GM18511 (cell line): ENCODE measurements around the gene EXOSC7.

Source experiments
- ATAC-seq: cut with Tn5 transposase; IDR thresholded peaks from one replicate; pipeline ENCODE4 v1.9.1; 2021; ENCODE audit warnings: mild to moderate bottlenecking, moderate library complexity; ENCODE audit not compliant: unreplicated experiment

Gene EXOSC7

GRCh38 chr3:44992555-44993470 lies 16.8 kb downstream of the EXOSC7 start:
- no peak for ATAC-seq

DNA sequence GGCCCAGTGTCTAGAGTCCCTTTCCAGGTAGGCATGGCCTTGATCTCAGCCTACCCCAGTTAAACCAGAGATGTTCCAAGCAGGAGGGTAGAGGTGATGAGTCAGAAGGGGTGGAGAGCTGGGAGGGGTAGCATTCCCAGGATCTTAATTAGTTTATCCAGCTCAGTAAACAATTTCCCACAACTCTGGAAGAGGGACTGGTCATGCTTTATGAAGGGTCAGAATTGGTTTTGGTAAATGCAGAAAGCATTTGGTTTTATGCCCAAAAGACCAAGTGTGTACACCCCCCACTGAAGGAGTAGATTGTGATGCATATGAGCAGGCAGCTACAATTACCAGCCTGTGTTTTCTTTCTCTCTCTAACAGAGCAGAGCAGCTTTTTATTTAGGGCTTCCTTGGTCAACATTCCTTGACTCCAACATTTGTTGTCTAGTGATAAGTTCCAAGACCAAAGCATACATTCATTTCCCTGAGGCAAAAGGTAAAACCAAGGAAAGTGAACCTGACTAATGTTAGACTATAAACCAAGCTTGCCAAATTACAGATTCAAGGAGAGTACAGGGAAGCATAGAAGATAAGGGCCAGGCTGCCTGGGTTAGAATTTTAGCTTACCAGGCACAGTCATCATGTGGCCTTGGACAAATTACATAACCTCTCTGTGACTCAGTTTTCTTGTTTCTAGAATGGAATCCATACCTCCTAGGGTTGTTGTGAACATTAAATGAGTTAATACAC lies 17.6 kb downstream of the EXOSC7 start:
- ATAC-seq = no peak

DNA sequence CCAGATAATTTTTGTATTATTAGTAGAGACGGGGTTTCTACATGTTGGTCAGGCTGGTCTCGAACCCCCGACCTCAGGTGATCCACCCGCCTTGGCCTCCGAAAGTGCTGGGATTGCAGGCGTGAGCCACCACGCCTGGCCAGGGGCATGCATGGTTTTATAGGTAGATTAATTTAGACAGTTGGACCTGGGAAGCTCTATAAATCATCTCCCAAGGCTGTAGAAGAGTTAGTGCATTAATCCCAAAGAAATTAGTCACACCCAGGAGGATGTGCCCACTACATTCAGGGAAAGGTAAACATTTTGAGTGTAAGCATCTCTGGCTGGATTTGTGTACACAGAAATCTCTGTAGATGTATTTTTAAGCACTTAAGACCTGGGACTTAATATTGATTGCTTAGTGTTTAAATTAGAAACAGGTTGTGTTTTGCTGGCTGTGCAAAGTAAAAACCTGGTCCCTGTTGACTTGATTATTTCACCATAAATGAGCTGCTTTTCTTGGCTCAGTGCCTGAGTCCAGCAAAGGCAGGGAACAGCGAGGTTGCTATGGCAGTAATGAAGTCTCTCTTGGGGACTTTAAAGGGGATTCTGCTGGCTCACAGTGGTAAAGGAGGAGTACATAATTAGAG lies 19.2 kb downstream of the EXOSC7 start:
- ATAC-seq = no peak

- ATAC-seq = peak; percentile 71
Measured at GRCh38 chr3:44996556-44996969, 20.5 kb downstream of the EXOSC7 start.

GRCh38 chr3:44999782-45000181 lies 23.7 kb downstream of the EXOSC7 start:
- ATAC-seq = no peak

- ATAC-seq = no peak
Measured at GRCh38 chr3:45000823-45001222, 24.8 kb downstream of the EXOSC7 start.

DNA sequence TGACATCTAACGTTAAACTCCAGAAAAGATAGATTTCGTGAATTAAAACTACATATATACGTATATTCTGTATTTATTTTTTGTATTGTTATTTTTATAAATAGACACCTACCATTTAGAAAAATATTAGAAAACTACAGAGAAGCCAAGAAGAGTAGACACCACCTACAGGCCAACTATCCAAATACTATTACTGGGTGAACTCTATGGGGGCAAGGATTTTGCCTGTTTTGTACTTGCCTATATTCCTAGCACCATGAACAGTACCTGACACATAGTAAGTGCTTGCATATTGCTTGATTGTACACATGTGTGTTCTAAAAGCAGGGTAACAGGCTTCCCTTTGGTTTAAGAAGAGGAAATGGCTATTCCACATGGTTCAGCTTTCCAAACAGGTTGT lies 25.7 kb downstream of the EXOSC7 start:
- no peak for ATAC-seq

GRCh38 chr3:45002139-45002660 lies 26.2 kb downstream of the EXOSC7 start:
- no peak for ATAC-seq

- ATAC-seq = no peak
Measured at GRCh38 chr3:45002720-45003119, 26.7 kb downstream of the EXOSC7 start.

GRCh38 chr3:45003406-45003805 lies 27.4 kb downstream of the EXOSC7 start:
- no peak for ATAC-seq

- no peak for ATAC-seq
Measured at GRCh38 chr3:45003859-45004258, 27.8 kb downstream of the EXOSC7 start.

DNA sequence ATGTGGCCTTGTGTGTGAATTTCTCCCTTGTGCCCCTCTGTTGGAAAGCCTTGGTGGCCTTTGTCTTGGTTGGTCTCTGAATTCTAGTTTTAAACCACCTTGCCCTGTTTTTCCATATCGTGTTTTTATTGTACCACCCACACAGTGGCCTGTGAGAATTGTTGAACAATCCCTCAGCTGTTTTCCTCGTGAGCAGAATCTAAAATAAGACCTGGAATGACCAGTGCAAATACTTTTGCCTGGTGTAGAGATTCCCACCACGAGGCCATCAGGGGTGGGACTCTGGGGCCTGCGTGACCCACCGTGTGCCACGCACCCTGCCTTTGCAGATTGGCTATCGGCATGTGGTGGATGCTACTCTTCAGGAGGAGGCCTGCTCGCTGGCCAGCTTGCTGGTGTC lies 31.0 kb downstream of the EXOSC7 start:
- ATAC-seq = no peak

GRCh38 chr3:45008117-45008516 lies 32.1 kb downstream of the EXOSC7 start:
- no peak for ATAC-seq

DNA sequence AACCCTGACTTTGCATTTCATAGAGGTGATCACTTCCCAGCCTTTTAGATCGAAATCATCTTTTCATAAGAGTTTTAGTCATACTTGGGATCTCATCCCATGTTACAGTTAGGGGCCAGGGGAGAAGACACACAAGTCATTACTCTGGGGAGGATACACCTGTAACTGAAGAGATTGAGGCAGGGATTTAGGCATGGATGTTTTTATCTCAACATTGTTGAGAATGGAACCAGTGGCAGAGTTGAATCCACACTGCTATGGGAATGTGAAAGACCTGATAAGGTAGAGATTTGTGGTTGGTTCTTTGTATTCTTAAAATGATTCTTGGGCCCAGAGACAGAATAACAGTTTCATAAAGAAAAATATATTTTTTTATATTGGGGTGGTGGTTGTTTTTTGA lies 33.8 kb downstream of the EXOSC7 start:
- no peak for ATAC-seq

- no peak for ATAC-seq
Measured at GRCh38 chr3:45010811-45011333, 34.8 kb downstream of the EXOSC7 start.

DNA sequence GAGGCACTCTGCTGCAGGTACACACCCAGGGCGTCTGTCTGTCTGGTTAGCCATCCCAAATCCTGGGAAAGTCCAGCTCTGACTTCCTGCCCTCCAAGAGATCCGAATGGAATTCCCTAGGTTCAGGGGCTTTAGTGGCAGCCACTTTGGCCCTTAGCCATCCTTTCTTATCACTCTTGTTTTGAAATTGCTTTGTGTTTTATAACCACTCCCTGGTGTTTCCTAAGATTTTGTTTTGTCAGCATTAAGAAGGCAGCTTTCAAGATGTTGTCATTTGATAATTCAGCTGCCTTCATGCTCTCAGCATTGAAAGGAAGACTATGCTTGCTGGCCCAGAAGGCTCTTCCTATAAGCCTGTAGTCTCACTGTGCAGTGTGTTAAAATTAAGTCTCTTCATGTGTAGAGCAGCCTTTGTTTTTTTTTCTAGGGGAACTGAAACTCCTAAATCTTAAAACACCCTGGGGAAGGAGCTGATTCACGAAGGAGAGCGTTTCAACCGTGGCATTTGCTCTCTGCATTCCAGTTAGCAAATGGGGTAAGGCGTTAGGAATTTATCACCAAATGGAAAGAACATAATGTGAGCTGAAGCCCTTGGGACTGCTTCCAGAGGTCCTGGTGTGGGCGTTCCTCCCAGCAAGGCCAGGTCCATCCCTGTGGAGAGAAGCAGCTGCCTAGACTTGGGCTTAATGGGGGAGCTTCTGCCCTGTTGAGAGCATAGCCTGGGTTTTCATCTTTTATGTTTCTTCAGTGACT lies 35.9 kb downstream of the EXOSC7 start:
- ATAC-seq = peak; percentile 62

DNA sequence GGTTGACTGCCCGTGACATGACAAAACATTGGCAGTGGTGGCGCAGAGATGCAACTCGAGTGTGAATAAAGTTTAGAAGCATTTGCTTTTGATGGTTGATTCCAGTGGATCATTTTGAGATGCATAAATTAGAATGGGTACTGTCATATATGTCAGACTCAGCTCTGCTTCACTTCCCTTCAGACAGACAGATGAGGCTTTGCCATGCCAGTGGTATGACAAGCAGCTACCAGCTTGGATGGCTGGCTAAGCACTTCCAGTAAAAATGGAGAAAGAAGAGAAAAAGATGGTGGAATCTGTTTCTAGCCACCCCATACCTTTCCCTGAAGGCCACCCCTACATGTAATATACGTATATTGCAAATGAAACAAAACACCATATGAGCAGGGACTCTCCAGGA lies 36.5 kb downstream of the EXOSC7 start:
- no peak for ATAC-seq

DNA sequence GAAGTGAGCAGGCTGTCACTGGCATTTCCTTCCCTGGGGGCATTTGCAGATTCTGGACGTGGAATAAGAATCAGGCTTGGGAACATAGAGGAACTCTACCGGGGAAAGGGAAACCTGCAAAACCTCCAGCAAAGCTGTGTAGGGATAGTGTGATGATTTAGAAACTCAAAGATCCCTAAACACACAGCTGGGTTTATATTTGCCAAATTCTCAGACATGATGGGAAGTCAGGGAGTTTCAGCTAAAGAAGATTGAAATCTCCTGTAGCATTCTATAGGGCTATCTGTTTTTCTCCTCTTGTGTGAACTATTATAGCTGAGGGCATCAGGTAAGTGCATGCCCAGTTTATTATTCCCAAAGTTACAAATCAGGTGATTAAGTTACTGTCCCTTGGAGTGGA lies 40.9 kb downstream of the EXOSC7 start:
- no peak for ATAC-seq

DNA sequence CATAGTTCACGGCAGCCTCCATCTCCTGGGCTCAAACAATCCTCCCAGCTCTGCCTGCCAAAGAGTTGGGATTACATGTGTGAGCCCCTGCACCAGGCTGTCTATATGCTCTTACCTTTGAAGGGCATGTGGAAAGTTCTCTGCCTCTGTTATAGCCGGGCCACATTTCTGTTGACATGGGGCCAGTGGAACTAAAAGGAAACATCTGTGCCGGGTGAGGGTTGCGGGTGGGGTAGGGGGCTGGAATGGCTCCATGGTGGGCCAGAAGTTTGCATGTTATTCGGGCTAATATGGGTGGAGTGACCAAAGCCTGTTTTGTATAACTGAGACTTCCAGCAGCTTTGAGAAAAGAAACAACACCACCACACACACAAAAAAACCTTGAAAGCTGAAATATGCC lies 41.8 kb downstream of the EXOSC7 start:
- ATAC-seq = no peak

DNA sequence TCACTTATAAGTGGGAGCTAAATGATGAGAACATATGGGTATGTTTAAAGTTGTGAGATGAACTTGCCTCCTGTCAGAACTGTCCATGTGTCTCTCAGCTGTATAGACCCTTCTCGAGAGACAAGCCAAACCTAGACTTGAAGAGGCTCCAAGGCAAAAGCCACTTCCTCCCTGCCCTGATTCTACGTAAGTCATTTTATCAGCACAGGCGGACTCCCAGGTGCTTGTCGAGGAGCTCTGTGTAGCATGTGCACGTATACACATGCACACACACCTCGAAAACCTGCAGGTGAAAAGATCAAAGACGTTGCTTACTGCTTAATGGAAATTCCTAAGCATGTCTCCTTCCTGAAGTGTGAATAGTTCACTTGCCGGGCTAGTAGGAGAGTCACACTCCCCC lies 44.5 kb downstream of the EXOSC7 start:
- ATAC-seq = no peak
